ENCODE results near the gene TUFT1. TPM values are rescaled to one million over a fixed set of nuclear protein-coding genes. Genes with fewer than 3 reads are reported as not detected.
A peak's percentile ranks its signal among the peaks of the same experiment; 100 is the strongest.

Gene TUFT1
- total RNA-seq, 1 donor from 2014 or later = 33.5 TPM

- no peak for DNase-seq (ENCODE audit: low read depth)
- no peak overlapping the region for H3K4me3 ChIP-seq (ENCODE audit: low read depth, low read length)
- no peak for TF ChIP-seq CTCF (conservative IDR thresholded peaks at IDR 0.05; ENCODE audit: low read depth, low read length)
These were observed 35.4 kb upstream of the TUFT1 start for GRCh38 chr1:151504759-151505158.

GRCh38 chr1:151508833-151509232 is 31.3 kb upstream of the TUFT1 start:
- H3K4me3 ChIP-seq (ENCODE audit: low read depth, low read length) = no peak overlapping the region
- no peak for TF ChIP-seq CTCF (conservative IDR thresholded peaks at IDR 0.05; ENCODE audit: low read depth, low read length)
- no peak for DNase-seq (ENCODE audit: low read depth)

- no peak for TF ChIP-seq CTCF (conservative IDR thresholded peaks at IDR 0.05; ENCODE audit: low read depth, low read length)
- DNase-seq (ENCODE audit: low read depth) = no peak
- no peak overlapping the region for H3K4me3 ChIP-seq (ENCODE audit: low read depth, low read length)
These were observed 30.6 kb upstream of the TUFT1 start for GRCh38 chr1:151509350-151510019.

- TF ChIP-seq CTCF (conservative IDR thresholded peaks at IDR 0.05; ENCODE audit: low read depth, low read length) = no peak
These were observed 30.1 kb upstream of the TUFT1 start for GRCh38 chr1:151510020-151510405.

GRCh38 chr1:151510614-151510956 is 29.5 kb upstream of the TUFT1 start:
- no peak for TF ChIP-seq CTCF (conservative IDR thresholded peaks at IDR 0.05; ENCODE audit: low read depth, low read length)
- peak overlapping the region; percentile 66 for H3K4me3 ChIP-seq (ENCODE audit: low read depth, low read length)
- no peak for DNase-seq (ENCODE audit: low read depth)

More at GRCh38 chr1:151510020-151510405, 30.1 kb upstream of the TUFT1 start:
- H3K4me3 ChIP-seq (ENCODE audit: low read depth, low read length) = no peak overlapping the region
- DNase-seq (ENCODE audit: low read depth) = no peak

- TF ChIP-seq CTCF (conservative IDR thresholded peaks at IDR 0.05; ENCODE audit: low read depth, low read length) = no peak
- H3K4me3 ChIP-seq (ENCODE audit: low read depth, low read length) = peak within 1 kb of the TSS; percentile 66
- no peak for DNase-seq (ENCODE audit: low read depth)
These were observed 29.0 kb upstream of the TUFT1 start, which contains the start of gene CGN for GRCh38 chr1:151510957-151511635. CGN (plus strand) TSS chr1:151511387; CDS start chr1:151518520, 7,133 bp downstream.
